NCI-H2081 treated with DMSO at 0.1 percent for 48 hours (cell line): ENCODE results near the gene MYMX.
"Not testable (repeated sequence)": the region's sequence is repeated elsewhere in the genome, so short reads cannot be mapped to it uniquely, and the experiment has no call there.

Source experiments
- DNase-seq: peaks from one replicate; lab custom pipeline; 2025; lab: John Stamatoyannopoulos, UW

The MYMX gene

DNA sequence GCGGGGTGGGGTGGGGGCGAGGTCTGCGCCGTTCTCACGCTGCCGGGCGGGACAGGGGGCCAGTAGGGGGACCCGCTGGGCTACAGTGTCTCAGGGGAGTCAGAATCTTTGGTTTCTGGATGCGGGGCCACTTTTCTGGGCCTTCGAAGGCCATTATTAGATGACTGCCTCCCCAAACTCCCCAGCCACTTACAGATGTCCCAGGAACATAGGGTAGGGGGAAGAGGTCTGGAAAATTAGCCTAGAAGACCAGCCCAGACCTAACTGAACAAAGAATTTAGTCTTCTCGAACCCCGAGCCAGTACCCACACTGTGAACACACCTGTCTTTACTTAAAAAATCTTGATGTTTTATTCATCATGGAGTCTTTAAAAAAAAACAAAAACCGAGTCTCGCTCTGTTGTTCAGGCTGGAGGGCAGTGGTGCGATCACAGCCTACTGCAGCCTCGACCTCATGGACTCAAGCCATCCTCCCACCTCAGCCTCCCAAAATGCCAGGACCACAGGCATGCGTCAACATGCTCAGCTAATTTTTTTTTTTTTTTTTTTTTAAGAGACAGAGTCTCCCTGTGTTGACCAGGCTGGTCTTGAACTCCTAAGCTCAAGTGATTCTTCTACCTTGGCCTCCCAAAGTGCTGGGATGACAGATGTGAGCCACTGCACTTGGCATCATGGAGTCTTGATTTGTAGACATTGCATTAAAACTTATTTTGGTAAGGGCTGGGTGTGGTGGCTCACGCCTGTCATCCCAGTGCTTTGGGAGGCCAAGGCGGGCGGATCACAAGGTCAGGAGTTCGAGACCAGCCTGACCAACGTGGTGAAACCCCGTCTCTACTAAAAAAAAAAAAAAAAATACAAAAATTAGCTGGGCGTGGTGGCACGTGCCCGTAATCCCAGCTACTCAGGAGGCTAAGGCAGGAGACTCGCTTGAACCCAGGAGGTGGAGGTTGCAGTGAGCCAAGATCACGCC, 3.4 kb downstream of the MYMX start:
- no peak for DNase-seq

DNA sequence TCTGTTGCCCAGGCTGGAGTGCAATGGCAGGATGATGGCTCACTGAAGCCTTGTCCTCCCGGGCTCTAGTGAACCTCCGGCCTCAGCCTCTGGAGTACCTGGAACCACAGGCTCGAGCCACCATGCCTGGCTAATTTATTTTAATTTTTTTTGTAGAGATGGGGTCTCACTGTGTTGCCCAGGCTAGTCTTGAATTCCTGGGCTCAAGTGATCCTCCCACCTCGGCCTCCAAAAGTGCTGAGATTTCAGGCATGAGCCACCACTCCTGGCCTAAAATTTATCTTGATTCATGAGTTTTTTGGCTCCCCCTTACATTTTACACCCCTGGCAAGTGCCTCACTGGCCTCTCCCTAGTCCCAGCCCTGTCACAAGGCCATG, 4.2 kb downstream of the MYMX start:
- no peak for DNase-seq

DNA sequence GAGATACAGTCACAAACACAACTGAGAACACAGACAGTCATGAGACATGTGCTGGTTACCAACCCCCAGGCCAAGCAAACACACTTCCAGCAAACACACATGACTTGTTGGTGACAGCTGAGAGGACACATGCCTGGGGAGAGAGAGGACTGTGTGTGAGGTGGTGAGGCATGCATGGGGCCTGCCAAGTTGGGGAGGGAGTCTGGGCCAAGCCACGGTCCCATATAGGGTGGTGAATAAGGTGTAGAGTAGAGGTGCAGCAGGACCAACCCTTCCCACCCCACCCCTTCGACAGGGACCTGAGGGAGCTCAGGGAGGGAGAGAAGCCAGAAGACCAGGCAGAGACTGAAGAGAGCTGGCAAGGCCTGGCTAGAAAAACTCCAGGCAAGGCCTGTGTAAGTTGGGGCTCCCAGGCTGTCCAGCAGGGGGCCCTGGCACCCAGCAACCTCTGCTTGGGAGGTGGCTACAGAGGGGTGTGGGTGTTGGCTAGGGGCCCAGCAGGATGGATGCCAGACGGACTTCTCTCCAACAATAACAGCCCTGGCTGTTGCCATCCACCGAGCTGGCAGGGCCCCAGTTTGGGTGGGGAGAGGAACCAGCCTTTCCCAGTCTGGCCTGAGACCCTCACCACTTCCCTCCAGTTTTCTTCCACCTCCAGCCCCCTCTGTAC, 4.7 kb downstream of the MYMX start:
- no peak for DNase-seq

DNA sequence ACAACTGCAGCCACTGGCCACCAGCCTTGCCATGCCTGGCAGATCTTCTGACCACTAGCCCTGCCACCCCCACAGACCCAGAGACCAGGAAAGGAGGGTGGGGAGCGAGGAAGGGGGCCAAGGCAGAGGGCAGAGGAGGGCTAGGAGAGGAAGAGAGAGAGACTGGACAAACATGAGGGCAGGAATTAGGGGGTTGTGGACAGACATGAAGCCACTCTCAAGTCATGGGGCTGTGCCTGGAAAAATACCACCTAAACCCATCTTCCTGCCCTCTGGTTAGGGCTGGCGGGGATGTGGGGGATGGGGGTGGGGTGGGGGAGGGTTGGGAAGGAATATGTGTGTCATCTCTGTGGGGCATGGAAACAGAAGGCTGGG, 5.2 kb downstream of the MYMX start:
- DNase-seq = no peak

DNA sequence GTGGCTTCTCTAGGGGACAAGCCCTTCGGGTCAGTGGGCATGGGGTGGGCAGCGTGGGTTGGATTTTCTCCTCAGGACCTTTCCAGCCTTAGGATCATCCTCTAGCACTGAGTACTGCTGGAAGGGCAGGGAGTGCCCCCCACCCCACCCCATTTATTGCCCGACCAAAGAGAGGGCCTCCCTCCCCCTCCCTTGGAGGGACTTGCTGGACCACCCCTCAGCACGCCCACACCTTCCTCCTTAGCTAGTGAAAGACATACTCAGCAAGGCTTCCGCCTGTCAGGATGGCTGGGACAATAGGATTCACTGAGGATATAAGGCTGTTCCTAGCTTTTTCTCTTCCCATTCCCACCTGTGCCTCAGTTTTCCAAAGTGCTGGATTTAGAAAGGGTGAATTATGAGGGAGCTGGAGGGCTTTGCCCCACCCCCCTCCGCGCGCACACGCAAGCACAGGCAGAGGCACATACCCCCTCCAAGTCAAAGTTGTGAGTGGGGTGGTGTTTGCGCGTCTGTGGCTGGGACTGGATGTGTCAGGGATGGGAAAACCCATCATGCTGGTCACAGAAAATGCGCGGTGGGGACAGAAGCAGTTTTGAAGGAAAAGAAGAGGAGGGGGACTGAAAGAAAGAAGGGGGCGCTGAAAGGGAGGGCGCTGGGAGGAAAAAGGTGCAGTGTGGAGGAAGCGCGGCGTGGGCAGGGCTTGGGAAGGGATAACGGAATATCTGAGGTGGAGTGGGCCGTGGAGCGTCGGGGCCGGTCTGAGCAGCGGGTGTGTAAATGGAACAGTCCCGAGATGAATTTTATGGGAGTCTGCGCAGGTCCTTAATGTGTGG, 6.0 kb downstream of the MYMX start:
- no peak for DNase-seq

DNA sequence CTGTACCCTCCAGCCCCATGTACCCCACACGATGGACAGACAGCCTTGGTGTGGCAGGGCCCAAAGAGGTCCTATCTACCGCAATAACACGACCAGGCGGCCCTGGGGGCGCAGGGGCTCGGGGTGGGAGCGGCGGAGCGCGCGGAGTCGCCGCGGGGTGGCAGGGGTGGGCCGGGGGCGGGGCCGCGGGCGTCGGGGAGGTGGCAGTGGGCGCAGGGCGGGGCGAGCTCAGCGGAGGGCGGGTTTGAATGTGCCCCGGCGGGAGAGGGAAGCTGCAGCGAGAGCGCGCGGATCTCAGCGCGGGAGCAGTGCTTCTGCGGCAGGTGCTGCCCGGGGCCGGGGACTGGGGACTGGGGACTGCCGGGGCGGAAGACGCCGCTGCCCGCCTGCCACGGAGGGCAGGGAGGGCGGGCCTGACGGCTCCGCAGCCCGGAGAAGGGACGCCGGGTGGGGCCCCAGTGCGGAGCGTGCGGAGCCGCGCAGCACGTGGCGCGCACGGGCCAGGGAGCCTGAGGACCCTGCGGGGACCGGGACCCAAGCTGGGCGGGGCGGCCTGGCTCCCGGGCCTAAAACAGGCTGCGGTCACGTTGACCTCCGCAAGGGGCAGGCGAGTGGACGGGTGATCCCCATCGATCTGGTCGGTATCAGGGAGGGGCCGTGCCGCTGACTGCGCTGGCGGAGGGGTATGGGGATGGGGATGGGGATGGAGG, 6.7 kb downstream of the MYMX start, which contains the start of gene SLC29A1:
Gene SLC29A1 (plus strand): TSS at position 277 of the 710 bp plus-strand sequence. CDS start 3,719 bp downstream, outside the sequence.
- peak; percentile 24 for DNase-seq

DNA sequence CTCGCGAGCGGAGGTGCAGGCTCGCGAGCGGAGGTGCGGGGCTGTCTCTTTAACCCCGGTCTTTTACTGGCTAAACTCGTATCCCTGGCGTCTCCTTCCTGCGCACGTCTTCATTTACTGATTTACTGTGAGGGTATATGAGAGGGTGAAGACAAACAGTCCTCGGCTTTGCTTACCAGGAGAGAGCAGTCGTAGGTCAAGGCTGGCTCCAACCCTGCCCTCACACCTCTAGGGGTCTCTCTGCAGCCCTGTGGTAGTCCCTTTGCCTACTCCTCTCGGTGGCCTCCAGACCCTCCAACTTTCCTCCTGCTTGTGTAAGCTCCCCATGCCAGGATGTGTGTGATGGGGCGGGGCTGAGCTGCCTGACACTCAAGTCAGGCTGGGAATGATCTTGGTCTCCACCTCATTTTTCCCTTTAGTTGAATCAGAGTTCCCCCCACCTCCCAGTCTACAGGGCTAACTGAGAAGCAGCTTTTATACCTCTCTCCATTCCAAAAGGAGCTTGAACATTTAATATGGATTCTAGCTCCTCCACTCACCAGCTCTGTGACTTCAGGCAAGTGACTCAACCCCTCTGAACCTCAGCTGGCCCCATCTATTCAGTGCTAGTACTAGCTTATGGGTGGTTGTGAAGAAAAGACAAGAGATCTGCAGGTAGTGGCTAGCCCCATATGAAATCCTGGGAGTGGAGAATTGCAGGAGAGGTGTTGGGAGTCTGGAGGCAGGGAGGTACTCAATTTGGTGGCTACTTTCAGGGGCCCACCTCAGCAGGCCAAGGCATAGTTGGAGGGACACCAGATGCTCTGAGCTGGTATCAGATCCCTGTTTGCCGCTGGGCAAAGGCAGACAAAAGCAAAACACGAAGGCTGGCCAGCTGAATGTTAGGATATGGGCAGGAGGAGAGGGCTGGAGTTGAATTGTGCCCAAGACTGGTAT, 7.6 kb downstream of the MYMX start:
- no peak for DNase-seq

DNA sequence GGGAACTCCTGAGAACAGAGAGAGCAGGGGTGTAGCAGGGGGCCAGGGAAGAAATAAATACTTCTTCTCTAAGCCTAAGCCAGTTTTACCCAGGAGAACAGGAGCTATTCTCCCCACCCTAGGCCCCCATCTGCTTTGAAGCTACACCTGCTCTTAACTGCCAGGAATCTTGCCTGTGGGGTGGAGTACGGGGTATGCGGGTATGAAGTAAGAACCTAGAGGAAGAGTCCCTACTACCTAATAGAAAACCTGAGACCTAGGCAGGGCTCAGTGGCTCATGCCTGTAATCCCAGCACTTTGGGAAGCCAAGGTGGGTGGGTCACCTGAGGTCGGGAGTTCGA, 8.2 kb downstream of the MYMX start:
- DNase-seq = no peak

DNA sequence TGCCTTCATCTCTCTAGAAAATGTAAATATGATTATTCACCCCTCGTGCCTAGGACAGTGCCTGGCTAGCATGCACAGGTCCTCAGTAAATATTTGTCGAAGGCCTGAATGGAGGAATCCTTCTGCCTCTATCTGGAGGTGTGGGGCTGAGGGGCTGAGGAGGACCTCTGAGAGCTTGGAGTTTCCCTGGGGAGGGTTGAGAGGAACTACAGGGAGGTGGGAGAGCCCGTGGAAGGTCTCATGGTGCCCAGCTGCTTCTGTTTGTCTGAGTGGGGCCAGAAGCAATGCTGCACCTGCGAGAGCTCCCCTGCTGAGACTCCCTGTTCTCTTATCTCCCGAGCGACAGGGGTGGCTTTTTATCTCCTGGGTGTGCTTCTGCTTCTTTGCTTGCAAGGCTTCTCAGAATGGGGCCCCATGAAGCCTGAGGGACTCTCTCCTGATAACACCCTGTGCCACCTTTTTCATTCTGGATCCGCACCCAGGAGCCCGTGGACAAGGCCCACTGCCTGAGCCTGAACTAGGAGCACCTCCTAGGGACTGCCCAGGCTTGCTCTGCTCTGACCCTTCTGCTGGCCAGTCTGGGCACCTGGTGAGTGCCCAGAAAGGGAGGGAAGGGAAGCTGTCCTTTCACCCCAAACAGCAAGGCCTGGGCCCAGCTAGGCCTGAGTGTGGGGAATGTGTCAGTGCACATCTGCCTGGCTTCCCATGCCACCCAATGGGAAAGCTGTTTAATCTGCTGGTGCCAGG, 9.0 kb downstream of the MYMX start:
- DNase-seq = no peak

DNA sequence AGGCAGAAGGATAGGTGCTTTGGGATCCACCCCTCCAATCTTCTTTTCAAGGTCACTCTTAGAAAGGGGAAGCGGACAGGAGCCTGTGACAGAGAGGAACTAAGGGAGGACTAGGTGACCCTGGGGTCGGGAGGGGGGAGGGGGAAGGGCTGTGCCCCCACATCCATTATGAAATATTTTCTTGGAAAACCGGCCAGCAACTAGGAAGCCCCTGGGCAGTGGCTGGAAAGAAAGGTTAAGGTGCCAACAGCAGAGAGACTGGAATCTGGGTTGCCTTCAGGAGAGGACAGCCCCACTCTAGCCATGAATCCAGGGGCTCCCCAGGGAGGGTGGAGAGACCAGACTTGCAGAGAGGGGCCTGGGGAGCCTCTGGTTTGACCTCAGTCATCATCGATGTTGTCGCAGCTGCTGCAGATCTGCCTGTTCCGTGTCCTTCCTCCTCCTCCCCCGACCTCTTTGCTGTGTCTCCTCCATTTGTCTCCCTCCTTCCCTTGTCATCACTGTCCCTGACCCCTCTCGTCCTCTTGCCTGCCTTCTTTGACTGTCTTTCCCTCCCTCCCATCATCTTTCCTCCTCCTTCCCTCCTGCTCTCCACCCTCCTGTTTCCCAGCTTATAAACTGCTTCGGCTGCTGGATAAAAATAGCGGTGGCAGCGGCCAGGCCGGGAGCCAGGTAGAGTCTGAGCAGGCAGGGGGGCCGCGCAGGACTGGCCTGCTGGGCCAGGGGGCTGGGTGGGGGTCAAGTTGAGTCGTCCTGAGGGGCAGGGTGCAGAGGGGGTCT, 9.8 kb downstream of the MYMX start:
- no peak for DNase-seq

DNA sequence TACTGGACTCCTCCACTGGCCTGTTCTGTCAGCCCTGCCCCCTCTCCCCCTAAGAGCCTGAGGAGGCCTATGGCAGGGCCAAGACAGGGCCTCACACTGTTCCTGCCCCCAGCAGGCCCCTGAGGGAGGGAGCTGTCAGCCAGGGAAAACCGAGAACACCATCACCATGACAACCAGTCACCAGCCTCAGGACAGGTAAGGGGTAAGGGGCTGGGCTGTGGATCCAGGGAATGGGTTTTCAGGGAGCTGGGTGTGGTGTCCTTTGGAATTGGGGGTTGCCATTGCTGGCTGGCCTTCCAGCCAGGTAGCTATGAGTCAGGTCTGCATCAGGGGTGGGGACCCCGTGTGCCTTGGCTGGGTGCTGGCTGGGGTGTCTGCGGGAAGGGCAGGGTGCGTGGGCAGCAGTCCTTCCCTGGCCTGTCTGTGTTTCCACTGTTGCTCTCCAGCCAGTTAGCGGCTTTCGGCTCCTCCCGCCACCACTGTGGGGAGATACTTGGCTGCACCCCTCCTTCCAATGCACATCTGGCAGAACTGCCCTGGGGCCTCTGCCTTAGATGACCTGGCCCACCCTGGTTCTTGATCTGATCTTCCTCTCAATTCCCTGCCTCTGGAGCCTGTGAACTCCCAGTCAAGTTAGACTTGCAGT, 10.5 kb downstream of the MYMX start:
- no peak for DNase-seq

DNA sequence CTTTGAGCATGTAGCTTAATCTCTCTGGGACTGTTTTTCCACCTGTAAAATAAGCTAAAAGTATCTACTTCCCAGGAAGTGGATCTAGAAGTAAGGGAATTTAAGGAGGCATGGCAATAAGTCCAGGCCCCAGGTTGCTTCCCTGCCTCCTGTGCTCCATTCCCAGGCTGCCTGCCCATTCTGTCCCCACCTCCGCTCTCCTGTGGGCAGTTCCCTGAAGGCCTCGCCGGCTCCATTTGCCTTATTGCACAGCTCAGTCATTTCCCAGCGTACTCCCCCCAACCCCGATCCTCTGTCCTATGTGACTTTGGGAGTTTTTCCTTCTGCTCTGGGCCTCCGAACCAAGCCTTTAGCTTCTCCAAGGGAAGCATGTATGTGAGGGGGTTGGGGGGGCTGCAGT, 11.3 kb downstream of the MYMX start:
- no peak for DNase-seq

DNA sequence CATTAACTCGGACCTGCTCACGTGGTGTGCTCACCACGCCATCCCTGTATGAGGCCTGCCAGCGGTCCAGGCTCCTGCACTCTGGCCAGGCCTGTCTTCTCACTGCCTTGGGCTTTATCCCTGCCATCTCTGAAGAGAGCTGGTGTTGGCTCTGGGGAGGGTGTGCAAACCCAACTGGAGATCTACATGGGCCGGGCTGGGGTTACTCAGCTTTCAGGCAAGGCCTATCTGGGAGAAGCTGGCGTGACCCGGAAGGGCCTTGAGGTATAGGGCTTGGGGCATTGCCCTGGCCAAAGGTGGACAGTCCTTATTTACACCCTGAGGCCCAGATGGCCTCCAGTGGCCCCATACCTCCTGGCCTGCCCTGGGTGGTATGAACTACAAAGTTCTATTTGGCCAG, 11.7 kb downstream of the MYMX start:
- no peak for DNase-seq

DNA sequence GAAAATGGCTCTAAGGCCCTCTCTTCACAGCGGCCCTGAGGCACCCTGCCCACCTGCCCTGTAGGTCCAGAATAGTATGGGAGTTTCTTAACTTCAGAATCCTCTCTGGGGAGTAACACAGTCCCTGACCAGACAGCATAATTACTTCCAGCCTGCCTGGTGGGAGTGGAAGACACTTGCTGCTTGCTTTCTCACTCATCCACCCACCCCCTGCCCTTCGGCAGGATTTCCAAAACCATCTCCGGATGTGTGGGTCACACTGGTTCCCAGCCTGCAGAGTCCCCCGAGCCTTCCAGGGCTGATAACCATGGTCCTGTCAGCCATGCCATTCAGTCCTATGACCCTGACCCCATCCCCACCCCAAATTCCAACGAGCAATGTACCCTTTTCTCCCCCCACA, 12.1 kb downstream of the MYMX start:
- DNase-seq = no peak

DNA sequence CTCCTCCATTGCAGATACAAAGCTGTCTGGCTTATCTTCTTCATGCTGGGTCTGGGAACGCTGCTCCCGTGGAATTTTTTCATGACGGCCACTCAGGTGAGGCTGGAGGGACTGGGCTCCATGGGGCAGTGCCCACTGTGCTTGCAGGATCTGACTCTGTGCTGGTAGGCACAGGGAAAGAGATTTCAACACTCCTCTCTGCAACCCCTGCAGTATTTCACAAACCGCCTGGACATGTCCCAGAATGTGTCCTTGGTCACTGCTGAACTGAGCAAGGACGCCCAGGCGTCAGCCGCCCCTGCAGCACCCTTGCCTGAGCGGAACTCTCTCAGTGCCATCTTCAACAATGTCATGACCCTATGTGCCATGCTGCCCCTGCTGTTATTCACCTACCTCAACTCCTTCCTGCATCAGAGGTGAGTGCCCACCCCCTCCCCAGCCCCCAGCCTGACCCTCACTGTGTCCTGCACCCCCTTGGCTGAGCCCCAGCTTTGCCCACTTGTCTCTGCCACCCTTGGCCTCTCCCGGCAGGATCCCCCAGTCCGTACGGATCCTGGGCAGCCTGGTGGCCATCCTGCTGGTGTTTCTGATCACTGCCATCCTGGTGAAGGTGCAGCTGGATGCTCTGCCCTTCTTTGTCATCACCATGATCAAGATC, 12.8 kb downstream of the MYMX start:
- DNase-seq = no peak

DNA sequence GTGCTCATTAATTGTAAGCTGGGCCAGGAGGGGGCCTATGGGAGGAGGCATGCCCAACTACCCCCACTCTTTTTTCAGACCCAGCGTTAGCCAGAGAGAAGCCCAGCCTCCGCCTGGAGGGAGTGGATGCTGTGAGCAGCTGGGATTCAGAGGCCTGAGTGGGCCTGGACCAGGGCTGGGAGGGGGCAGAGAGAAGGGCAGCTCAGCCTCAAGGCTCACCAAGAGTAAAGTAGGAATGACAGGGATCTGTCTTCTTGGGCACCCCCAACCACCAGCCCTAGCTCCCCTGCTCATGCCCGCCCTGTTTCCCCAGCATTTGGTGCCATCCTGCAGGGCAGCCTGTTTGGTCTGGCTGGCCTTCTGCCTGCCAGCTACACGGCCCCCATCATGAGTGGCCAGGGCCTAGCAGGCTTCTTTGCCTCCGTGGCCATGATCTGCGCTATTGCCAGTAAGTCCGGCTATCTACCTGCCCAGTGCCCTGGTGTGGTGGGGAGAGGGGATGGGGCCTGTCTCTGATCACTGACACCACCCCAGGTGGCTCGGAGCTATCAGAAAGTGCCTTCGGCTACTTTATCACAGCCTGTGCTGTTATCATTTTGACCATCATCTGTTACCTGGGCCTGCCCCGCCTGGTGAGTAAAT, 13.4 kb downstream of the MYMX start:
- no peak for DNase-seq

DNA sequence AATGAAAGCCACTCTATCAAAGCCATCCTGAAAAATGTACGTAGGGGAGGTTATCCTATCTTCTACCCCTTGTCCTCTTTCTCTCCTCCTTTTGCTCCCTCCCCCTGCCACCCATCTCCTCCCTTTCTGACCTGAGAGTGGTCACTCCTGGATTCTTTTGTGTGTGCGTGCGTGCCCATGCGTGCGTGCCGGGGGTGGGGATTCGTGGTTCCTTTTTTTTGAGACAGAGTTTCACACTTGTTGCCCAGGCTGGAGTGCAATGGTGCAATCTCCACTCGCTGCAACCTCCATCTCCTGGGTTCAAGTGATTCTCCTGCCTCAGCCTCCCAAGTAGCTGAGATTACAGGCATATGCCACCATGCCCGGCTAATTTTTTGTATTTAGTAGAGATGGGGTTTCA, 14.7 kb downstream of the MYMX start:
- not testable (repeated sequence) for DNase-seq
